Ovary (tissue), 3 donors: ENCODE results near the gene TRIM59.

Source experiments
- POLR2A ChIP-seq: fragments of 450-650 bp; IDR thresholded peaks from one replicate; pipeline ENCODE4 v1.6.1; 2017; ENCODE audit warnings: antibody characterized with exemption, mild to moderate bottlenecking, moderate library complexity
- TF ChIP-seq, protein P1 (sequence below), 3 donors: fragments of 450-650 bp in 2 of 3; fragments of 200-600 bp in 1 of 3; IDR thresholded peaks; one replicate each; pipeline versions ENCODE4 v1.5.1 to v1.8.0; 2016 to 2022; ENCODE audit warnings: antibody characterized with exemption in 3 of 3, mild to moderate bottlenecking in 1 of 3
- donor health status: DM: no; HTN: no; CAD: no.

DNA sequence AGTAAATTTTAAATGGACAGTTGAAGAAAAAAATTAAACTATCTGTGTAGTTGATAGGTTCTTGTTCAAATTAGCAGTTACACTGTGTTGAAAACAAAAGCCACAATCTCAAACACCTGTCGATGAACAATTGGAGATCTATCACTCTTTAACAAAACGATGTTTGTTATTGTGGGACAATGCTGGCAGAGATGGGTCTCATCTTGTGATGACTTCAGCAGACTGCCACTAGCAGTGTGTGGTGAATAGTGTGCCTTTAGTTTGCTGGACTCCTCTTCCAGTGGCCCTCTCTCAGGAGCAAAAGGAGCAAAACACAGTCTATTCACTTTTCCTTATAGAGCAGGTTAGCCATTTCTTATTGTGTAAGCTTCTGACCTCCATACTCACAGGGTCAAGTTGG lies 14.7 kb upstream of the TRIM59 start:
- TF ChIP-seq, protein P1, sequence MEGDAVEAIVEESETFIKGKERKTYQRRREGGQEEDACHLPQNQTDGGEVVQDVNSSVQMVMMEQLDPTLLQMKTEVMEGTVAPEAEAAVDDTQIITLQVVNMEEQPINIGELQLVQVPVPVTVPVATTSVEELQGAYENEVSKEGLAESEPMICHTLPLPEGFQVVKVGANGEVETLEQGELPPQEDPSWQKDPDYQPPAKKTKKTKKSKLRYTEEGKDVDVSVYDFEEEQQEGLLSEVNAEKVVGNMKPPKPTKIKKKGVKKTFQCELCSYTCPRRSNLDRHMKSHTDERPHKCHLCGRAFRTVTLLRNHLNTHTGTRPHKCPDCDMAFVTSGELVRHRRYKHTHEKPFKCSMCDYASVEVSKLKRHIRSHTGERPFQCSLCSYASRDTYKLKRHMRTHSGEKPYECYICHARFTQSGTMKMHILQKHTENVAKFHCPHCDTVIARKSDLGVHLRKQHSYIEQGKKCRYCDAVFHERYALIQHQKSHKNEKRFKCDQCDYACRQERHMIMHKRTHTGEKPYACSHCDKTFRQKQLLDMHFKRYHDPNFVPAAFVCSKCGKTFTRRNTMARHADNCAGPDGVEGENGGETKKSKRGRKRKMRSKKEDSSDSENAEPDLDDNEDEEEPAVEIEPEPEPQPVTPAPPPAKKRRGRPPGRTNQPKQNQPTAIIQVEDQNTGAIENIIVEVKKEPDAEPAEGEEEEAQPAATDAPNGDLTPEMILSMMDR (IDR thresholded peaks at IDR 0.05), result no peak
- TF ChIP-seq POLR2A, result no peak
